KOPT-K1 (cell line): ENCODE results near the gene GIGYF1.
A peak's percentile ranks its signal among the peaks of the same experiment; 100 is the strongest.

ENCODE experiments used
- H3K27ac ChIP-seq: fragments of 200-600 bp; sonication (generic); 2 replicates; pipeline ENCODE4 v1.5.1; 2016; ENCODE audit warnings: antibody characterized with exemption, mild to moderate bottlenecking, low read depth, low read length; ENCODE audit not compliant: poor library complexity, severe bottlenecking
- H3K36me3 ChIP-seq: fragments of 200-600 bp; sonication (generic); 2 replicates; pipeline ENCODE4 v1.5.1; 2017; ENCODE audit warnings: antibody characterized with exemption, mild to moderate bottlenecking, low read length, moderate library complexity; ENCODE audit not compliant: insufficient read depth
- H3K9me3 ChIP-seq: fragments of 200-600 bp; sonication (generic); 2 replicates; pipeline ENCODE4 v1.5.1; 2017; ENCODE audit warnings: antibody characterized with exemption, low read length, mild to moderate bottlenecking; ENCODE audit not compliant: insufficient read depth, poor library complexity, severe bottlenecking

Gene GIGYF1

GRCh38 chr7:100682991-100683658, 10.9 kb downstream of the GIGYF1 start:
- H3K27ac ChIP-seq = no peak overlapping the region
- peaks cover 100% of the 10 kb centered on the region for H3K36me3 ChIP-seq

GRCh38 chr7:100682228-100682741, 11.8 kb downstream of the GIGYF1 start:
- no peak overlapping the region for H3K27ac ChIP-seq
- H3K9me3 ChIP-seq = no peaks in the 10 kb centered on the region
- peaks cover 100% of the 10 kb centered on the region for H3K36me3 ChIP-seq

More at GRCh38 chr7:100682991-100683658, 10.9 kb downstream of the GIGYF1 start:
- no peaks in the 10 kb centered on the region for H3K9me3 ChIP-seq

GRCh38 chr7:100681491-100682227, 12.4 kb downstream of the GIGYF1 start:
- H3K27ac ChIP-seq = no peak overlapping the region
- peaks cover 100% of the 10 kb centered on the region for H3K36me3 ChIP-seq
- H3K9me3 ChIP-seq = no peaks in the 10 kb centered on the region

GRCh38 chr7:100680576-100681271, 13.3 kb downstream of the GIGYF1 start:
- H3K27ac ChIP-seq = no peak overlapping the region
- no peaks in the 10 kb centered on the region for H3K9me3 ChIP-seq
- peaks cover 95% of the 10 kb centered on the region for H3K36me3 ChIP-seq

GRCh38 chr7:100679927-100680575, 14.0 kb downstream of the GIGYF1 start:
- peaks cover 88% of the 10 kb centered on the region for H3K36me3 ChIP-seq
- no peak overlapping the region for H3K27ac ChIP-seq
- H3K9me3 ChIP-seq = no peaks in the 10 kb centered on the region

GRCh38 chr7:100679129-100679926, 14.7 kb downstream of the GIGYF1 start:
- Histone ChIP-seq H3K27ac (no peak overlapping the region), H3K36me3 (peaks cover 81% of the 10 kb centered on the region), H3K9me3 (no peaks in the 10 kb centered on the region)

- H3K9me3 ChIP-seq = no peaks in the 10 kb centered on the region
- peaks cover 72% of the 10 kb centered on the region for H3K36me3 ChIP-seq
- H3K27ac ChIP-seq = no peak overlapping the region
Measured at GRCh38 chr7:100678291-100678984, 15.6 kb downstream of the GIGYF1 start.

- Histone ChIP-seq H3K36me3 (peaks cover 63% of the 10 kb centered on the region), H3K27ac (no peak overlapping the region), H3K9me3 (no peaks in the 10 kb centered on the region)
Measured at GRCh38 chr7:100677308-100678267, 16.5 kb downstream of the GIGYF1 start.

GRCh38 chr7:100676501-100677306, 17.3 kb downstream of the GIGYF1 start:
- H3K9me3 ChIP-seq = no peaks in the 10 kb centered on the region
- peak overlapping the region; percentile 92 for H3K27ac ChIP-seq
- H3K36me3 ChIP-seq = peaks cover 55% of the 10 kb centered on the region

GRCh38 chr7:100675581-100676350, 18.3 kb downstream of the GIGYF1 start:
- H3K27ac ChIP-seq = peak overlapping the region; percentile 92

GRCh38 chr7:100675105-100675451, 19.0 kb downstream of the GIGYF1 start:
- peak overlapping the region; percentile 92 for H3K27ac ChIP-seq
- peaks cover 38% of the 10 kb centered on the region for H3K36me3 ChIP-seq
- no peaks in the 10 kb centered on the region for H3K9me3 ChIP-seq

More at GRCh38 chr7:100675581-100676350, 18.3 kb downstream of the GIGYF1 start:
- Histone ChIP-seq H3K9me3 (no peaks in the 10 kb centered on the region), H3K36me3 (peaks cover 45% of the 10 kb centered on the region)
